Measurements from ENCODE around the gene SORCS3.

The SORCS3 gene

GRCh38 chr10:105070249-105070648 lies 429.2 kb downstream of the SORCS3 start:
- no peaks in the 10 kb centered on the region for H3K36me3 ChIP-seq (ENCODE audit: control insufficient read depth, low read length)
- no peaks in the 10 kb centered on the region for H4K20me1 ChIP-seq (ENCODE audit: control insufficient read depth, insufficient read depth, low read depth, low read length)
- no peaks in the 10 kb centered on the region for H3K9me2 ChIP-seq (replicated peaks; ENCODE audit: control insufficient read depth, low read length)
- H3K4me3 ChIP-seq (ENCODE audit: low read length), result no peak overlapping the region
- TF ChIP-seq CTCF (IDR thresholded peaks at IDR 0.05; ENCODE audit: low read depth, low read length, poor library complexity, severe bottlenecking), result no peak
- no peak for TF ChIP-seq EZH2phosphoT487 (IDR thresholded peaks at IDR 0.05; ENCODE audit: borderline replicate concordance, low read length)
- H3F3A ChIP-seq (ENCODE audit: control insufficient read depth, insufficient read depth), result no peaks in the 10 kb centered on the region
- no peak overlapping the region for H3K27ac ChIP-seq (ENCODE audit: low read depth, low read length)
- no peaks in the 10 kb centered on the region for H3K27me3 ChIP-seq (ENCODE audit: control insufficient read depth, low read length)
- no peak overlapping the region for H3K4me2 ChIP-seq (ENCODE audit: low read length)
- H3K9me3 ChIP-seq (ENCODE audit: control insufficient read depth, insufficient read depth, low read length), result no peaks in the 10 kb centered on the region
- no peaks in the 10 kb centered on the region for H3K79me2 ChIP-seq (ENCODE audit: control insufficient read depth, low read length)
- no peaks in the 10 kb centered on the region for H3K4me1 ChIP-seq (ENCODE audit: control insufficient read depth, low read length)

- H3K9me3 ChIP-seq (ENCODE audit: control insufficient read depth, insufficient read depth, low read length), result no peaks in the 10 kb centered on the region
- no peaks in the 10 kb centered on the region for H3K4me1 ChIP-seq (ENCODE audit: control insufficient read depth, low read length)
- no peaks in the 10 kb centered on the region for H3K9me2 ChIP-seq (replicated peaks; ENCODE audit: control insufficient read depth, low read length)
- no peak overlapping the region for H3K4me3 ChIP-seq (ENCODE audit: low read length)
- TF ChIP-seq EZH2phosphoT487 (IDR thresholded peaks at IDR 0.05; ENCODE audit: borderline replicate concordance, low read length) (no peak), CTCF (IDR thresholded peaks at IDR 0.05; ENCODE audit: low read depth, low read length, poor library complexity, severe bottlenecking) (no peak)
- no peaks in the 10 kb centered on the region for H3K27me3 ChIP-seq (ENCODE audit: control insufficient read depth, low read length)
- no peaks in the 10 kb centered on the region for H3K79me2 ChIP-seq (ENCODE audit: control insufficient read depth, low read length)
- no peaks in the 10 kb centered on the region for H3K36me3 ChIP-seq (ENCODE audit: control insufficient read depth, low read length)
- H3K27ac ChIP-seq (ENCODE audit: low read depth, low read length), result no peak overlapping the region
- H4K20me1 ChIP-seq (ENCODE audit: control insufficient read depth, insufficient read depth, low read depth, low read length), result no peaks in the 10 kb centered on the region
- H3K4me2 ChIP-seq (ENCODE audit: low read length), result no peak overlapping the region
- H3F3A ChIP-seq (ENCODE audit: control insufficient read depth, insufficient read depth), result no peaks in the 10 kb centered on the region
Measured at GRCh38 chr10:105070952-105071351, 429.9 kb downstream of the SORCS3 start.

- Histone ChIP-seq H3K4me2 (ENCODE audit: low read length) (no peak overlapping the region), H3K36me3 (ENCODE audit: control insufficient read depth, low read length) (no peaks in the 10 kb centered on the region), H3F3A (ENCODE audit: control insufficient read depth, insufficient read depth) (no peaks in the 10 kb centered on the region), H4K20me1 (ENCODE audit: control insufficient read depth, insufficient read depth, low read depth, low read length) (no peaks in the 10 kb centered on the region), H3K27me3 (ENCODE audit: control insufficient read depth, low read length) (no peaks in the 10 kb centered on the region), H3K4me1 (ENCODE audit: control insufficient read depth, low read length) (no peaks in the 10 kb centered on the region), H3K27ac (ENCODE audit: low read depth, low read length) (no peak overlapping the region), H3K9me2 (replicated peaks; ENCODE audit: control insufficient read depth, low read length) (no peaks in the 10 kb centered on the region), H3K9me3 (ENCODE audit: control insufficient read depth, insufficient read depth, low read length) (no peaks in the 10 kb centered on the region), H3K79me2 (ENCODE audit: control insufficient read depth, low read length) (no peaks in the 10 kb centered on the region), H3K4me3 (ENCODE audit: low read length) (no peak overlapping the region)
- TF ChIP-seq EZH2phosphoT487 (IDR thresholded peaks at IDR 0.05; ENCODE audit: borderline replicate concordance, low read length) (no peak), CTCF (IDR thresholded peaks at IDR 0.05; ENCODE audit: low read depth, low read length, poor library complexity, severe bottlenecking) (no peak)
Measured at GRCh38 chr10:105071980-105072379, 430.9 kb downstream of the SORCS3 start.

GRCh38 chr10:105073999-105074398 lies 432.9 kb downstream of the SORCS3 start:
- Histone ChIP-seq H3F3A (ENCODE audit: control insufficient read depth, insufficient read depth) (no peaks in the 10 kb centered on the region), H3K4me3 (ENCODE audit: low read length) (no peak overlapping the region), H3K36me3 (ENCODE audit: control insufficient read depth, low read length) (no peaks in the 10 kb centered on the region), H3K27ac (ENCODE audit: low read depth, low read length) (no peak overlapping the region), H3K9me2 (replicated peaks; ENCODE audit: control insufficient read depth, low read length) (no peaks in the 10 kb centered on the region), H4K20me1 (ENCODE audit: control insufficient read depth, insufficient read depth, low read depth, low read length) (no peaks in the 10 kb centered on the region), H3K79me2 (ENCODE audit: control insufficient read depth, low read length) (no peaks in the 10 kb centered on the region), H3K27me3 (ENCODE audit: control insufficient read depth, low read length) (no peaks in the 10 kb centered on the region), H3K9me3 (ENCODE audit: control insufficient read depth, insufficient read depth, low read length) (no peaks in the 10 kb centered on the region), H3K4me1 (ENCODE audit: control insufficient read depth, low read length) (no peaks in the 10 kb centered on the region), H3K4me2 (ENCODE audit: low read length) (no peak overlapping the region)
- TF ChIP-seq EZH2phosphoT487 (IDR thresholded peaks at IDR 0.05; ENCODE audit: borderline replicate concordance, low read length), result no peak
